ENCODE data around the gene TRPT1. TPM values are rescaled to one million over a fixed set of nuclear protein-coding genes. Genes with fewer than 3 reads are reported as not detected.

Gene TRPT1
- total RNA-seq, 2 experiments from 2014 or later = 40.6 to 49.0 TPM

DNA sequence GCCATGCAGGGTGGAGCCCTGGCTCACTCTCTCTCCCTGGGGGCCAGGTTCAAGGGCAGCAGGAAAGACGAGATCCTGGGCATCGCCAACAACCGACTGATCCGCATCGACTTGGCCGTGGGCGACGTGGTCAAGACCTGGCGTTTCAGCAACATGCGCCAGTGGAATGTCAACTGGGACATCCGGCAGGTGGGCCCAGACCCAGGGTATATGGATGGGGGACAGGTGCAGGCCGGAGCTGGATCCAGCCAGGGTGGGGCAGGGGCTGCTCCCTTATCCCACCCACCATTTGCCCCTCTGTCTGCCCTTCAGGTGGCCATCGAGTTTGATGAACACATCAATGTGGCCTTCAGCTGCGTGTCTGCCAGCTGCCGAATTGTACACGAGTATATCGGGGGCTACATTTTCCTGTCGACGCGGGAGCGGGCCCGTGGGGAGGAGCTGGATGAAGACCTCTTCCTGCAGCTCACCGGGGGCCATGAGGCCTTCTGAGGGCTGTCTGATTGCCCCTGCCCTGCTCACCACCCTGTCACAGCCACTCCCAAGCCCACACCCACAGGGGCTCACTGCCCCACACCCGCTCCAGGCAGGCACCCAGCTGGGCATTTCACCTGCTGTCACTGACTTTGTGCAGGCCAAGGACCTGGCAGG lies 2.9 kb downstream of the TRPT1 start:
- DNase-seq (ENCODE audit: low spot score) = no peak
- Histone ChIP-seq H3K79me2 (ENCODE audit: insufficient read depth, low read depth, low read length) (peaks cover 8% of the 10 kb centered on the region; the same call in 1 of the 2 replicates), H3K36me3 (ENCODE audit: insufficient read depth, low read length) (peaks cover 58% of the 10 kb centered on the region), H4K20me1 (ENCODE audit: insufficient read depth, low read length) (no peaks in the 10 kb centered on the region; the same call in 1 of the 2 replicates), H3K4me2 (ENCODE audit: low read length) (no peak overlapping the region), H3K4me3 (ENCODE audit: low read depth, low read length, poor library complexity, severe bottlenecking) (no peak overlapping the region), H3K9me2 (ENCODE audit: insufficient read depth, low read length) (no peaks in the 10 kb centered on the region), H3K27ac (ENCODE audit: low read depth, low read length, poor library complexity, severe bottlenecking) (no peak overlapping the region), H2AFZ (ENCODE audit: low read length) (no peak overlapping the region), H3K9me3 (ENCODE audit: low read length) (no peaks in the 10 kb centered on the region), H3K4me1 (ENCODE audit: insufficient read depth, low read length, poor library complexity, severe bottlenecking) (peaks cover 17% of the 10 kb centered on the region)
- TSS peak; percentile 80 for BruUV-seq (replicated peaks)
- no peak for TF ChIP-seq EZH2phosphoT487 (IDR thresholded peaks at IDR 0.05; ENCODE audit: borderline replicate concordance, low read depth, low read length)
- TF ChIP-seq, protein P1, sequence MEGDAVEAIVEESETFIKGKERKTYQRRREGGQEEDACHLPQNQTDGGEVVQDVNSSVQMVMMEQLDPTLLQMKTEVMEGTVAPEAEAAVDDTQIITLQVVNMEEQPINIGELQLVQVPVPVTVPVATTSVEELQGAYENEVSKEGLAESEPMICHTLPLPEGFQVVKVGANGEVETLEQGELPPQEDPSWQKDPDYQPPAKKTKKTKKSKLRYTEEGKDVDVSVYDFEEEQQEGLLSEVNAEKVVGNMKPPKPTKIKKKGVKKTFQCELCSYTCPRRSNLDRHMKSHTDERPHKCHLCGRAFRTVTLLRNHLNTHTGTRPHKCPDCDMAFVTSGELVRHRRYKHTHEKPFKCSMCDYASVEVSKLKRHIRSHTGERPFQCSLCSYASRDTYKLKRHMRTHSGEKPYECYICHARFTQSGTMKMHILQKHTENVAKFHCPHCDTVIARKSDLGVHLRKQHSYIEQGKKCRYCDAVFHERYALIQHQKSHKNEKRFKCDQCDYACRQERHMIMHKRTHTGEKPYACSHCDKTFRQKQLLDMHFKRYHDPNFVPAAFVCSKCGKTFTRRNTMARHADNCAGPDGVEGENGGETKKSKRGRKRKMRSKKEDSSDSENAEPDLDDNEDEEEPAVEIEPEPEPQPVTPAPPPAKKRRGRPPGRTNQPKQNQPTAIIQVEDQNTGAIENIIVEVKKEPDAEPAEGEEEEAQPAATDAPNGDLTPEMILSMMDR (conservative IDR thresholded peaks at IDR 0.05; ENCODE audit: low read length) = no peak
- POLR2A ChIA-PET = interaction anchor here (0.6 to 2.1 kb wide), 4 partner anchors 16 to 31 kb away, joined by 3 to 15 read pairs (median 4); partner anchors contain the start of gene FERMT3
- intact Hi-C loops (cut with micrococcal nuclease; ENCODE audit: unreplicated experiment) = no loop called here
- CTCF ChIA-PET (ENCODE audit: unreplicated experiment) = no interaction called here

DNA sequence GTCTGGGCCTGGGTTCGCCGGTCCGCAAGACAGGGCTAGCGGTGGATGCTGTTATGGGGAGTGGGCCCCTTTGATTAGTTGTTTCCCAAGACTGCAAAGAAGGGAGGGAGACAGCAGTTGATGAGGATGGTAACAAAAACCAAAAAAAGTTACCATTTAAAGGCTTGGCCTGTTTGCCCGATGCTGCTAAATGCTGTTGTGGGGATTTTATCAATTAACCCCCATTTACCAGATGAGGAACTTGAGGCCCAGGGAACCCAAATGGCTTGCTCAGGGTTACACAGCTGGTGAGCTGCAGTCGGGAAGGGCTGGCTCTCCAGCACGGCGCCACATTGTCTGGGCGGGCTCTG lies 3.4 kb downstream of the TRPT1 start:
- no peak overlapping the region for H2AFZ ChIP-seq (ENCODE audit: low read length)
- no peak overlapping the region for H3K4me3 ChIP-seq (ENCODE audit: low read depth, low read length, poor library complexity, severe bottlenecking)
- no peak for DNase-seq (ENCODE audit: low spot score)
- H3K4me2 ChIP-seq (ENCODE audit: low read length) = no peak overlapping the region
- peaks cover 15% of the 10 kb centered on the region for H3K4me1 ChIP-seq (ENCODE audit: insufficient read depth, low read length, poor library complexity, severe bottlenecking)
- peaks cover 8% of the 10 kb centered on the region; the same call in 1 of the 2 replicates for H3K79me2 ChIP-seq (ENCODE audit: insufficient read depth, low read depth, low read length)
- intact Hi-C loops (cut with micrococcal nuclease; ENCODE audit: unreplicated experiment) = no loop called here
- no peaks in the 10 kb centered on the region for H3K9me2 ChIP-seq (ENCODE audit: insufficient read depth, low read length)
- POLR2A ChIA-PET = interaction anchor here (0.6 to 2.1 kb wide), 3 partner anchors 15 to 30 kb away, joined by 3 to 15 read pairs (median 4); partner anchors contain the start of gene FERMT3
- BruUV-seq (replicated peaks) = no TSS peak
- no peak overlapping the region for H3K27ac ChIP-seq (ENCODE audit: low read depth, low read length, poor library complexity, severe bottlenecking)
- TF ChIP-seq EZH2phosphoT487 (IDR thresholded peaks at IDR 0.05; ENCODE audit: borderline replicate concordance, low read depth, low read length) = no peak
- TF ChIP-seq, protein P1 (conservative IDR thresholded peaks at IDR 0.05; ENCODE audit: low read length) = no peak
- no peaks in the 10 kb centered on the region; the same call in 1 of the 2 replicates for H4K20me1 ChIP-seq (ENCODE audit: insufficient read depth, low read length)
- H3K36me3 ChIP-seq (ENCODE audit: insufficient read depth, low read length) = peaks cover 61% of the 10 kb centered on the region
- no peaks in the 10 kb centered on the region for H3K9me3 ChIP-seq (ENCODE audit: low read length)
- CTCF ChIA-PET (ENCODE audit: unreplicated experiment) = no interaction called here

GRCh38 chr11:64220798-64221197 lies 5.2 kb downstream of the TRPT1 start:
- BruUV-seq (replicated peaks) = no TSS peak
- DNase-seq (ENCODE audit: low spot score) = no peak
- Histone ChIP-seq H3K79me2 (ENCODE audit: insufficient read depth, low read depth, low read length) (no peaks in the 10 kb centered on the region), H3K27ac (ENCODE audit: low read depth, low read length, poor library complexity, severe bottlenecking) (no peak overlapping the region), H3K4me3 (ENCODE audit: low read depth, low read length, poor library complexity, severe bottlenecking) (no peak overlapping the region), H3K9me3 (ENCODE audit: low read length) (no peaks in the 10 kb centered on the region), H2AFZ (ENCODE audit: low read length) (no peak overlapping the region), H3K36me3 (ENCODE audit: insufficient read depth, low read length) (peaks cover 73% of the 10 kb centered on the region), H3K4me2 (ENCODE audit: low read length) (no peak overlapping the region), H3K4me1 (ENCODE audit: insufficient read depth, low read length, poor library complexity, severe bottlenecking) (peaks cover 7% of the 10 kb centered on the region), H4K20me1 (ENCODE audit: insufficient read depth, low read length) (no peaks in the 10 kb centered on the region; the same call in 1 of the 2 replicates), H3K9me2 (ENCODE audit: insufficient read depth, low read length) (no peaks in the 10 kb centered on the region)
- ChIA-PET POLR2A (interaction anchor here (1.0 kb wide), 1 partner anchor 14 kb away, joined by 3 read pairs; the partner anchor contains the start of gene FERMT3), CTCF (ENCODE audit: unreplicated experiment) (no interaction called here)
- TF ChIP-seq, protein P1 (conservative IDR thresholded peaks at IDR 0.05; ENCODE audit: low read length) = no peak
- TF ChIP-seq EZH2phosphoT487 (IDR thresholded peaks at IDR 0.05; ENCODE audit: borderline replicate concordance, low read depth, low read length) = no peak
- intact Hi-C loops (cut with micrococcal nuclease; ENCODE audit: unreplicated experiment) = no loop called here
